ENCODE measurements around the gene SWI5. TPM values are rescaled to one million over a fixed set of nuclear protein-coding genes. Genes with fewer than 3 reads are reported as not detected.

Gene SWI5
- total and polyA plus RNA-seq, 7 donors: 18.0 to 35.7 (median 24.1) TPM

GRCh38 chr9:128285033-128285784 is 9.1 kb downstream of the SWI5 start:
- H3K27me3 ChIP-seq: no peaks in the 10 kb centered on the region
- H3K36me3 ChIP-seq: peaks cover 0 to 35% (median 11%) of the 10 kb centered on the region in 4 donors
- TF ChIP-seq POLR2AphosphoS5 (IDR thresholded peaks at IDR 0.05): no peak
- no peak for TF ChIP-seq EP300 (IDR thresholded peaks at IDR 0.05)
- TF ChIP-seq, protein P1, sequence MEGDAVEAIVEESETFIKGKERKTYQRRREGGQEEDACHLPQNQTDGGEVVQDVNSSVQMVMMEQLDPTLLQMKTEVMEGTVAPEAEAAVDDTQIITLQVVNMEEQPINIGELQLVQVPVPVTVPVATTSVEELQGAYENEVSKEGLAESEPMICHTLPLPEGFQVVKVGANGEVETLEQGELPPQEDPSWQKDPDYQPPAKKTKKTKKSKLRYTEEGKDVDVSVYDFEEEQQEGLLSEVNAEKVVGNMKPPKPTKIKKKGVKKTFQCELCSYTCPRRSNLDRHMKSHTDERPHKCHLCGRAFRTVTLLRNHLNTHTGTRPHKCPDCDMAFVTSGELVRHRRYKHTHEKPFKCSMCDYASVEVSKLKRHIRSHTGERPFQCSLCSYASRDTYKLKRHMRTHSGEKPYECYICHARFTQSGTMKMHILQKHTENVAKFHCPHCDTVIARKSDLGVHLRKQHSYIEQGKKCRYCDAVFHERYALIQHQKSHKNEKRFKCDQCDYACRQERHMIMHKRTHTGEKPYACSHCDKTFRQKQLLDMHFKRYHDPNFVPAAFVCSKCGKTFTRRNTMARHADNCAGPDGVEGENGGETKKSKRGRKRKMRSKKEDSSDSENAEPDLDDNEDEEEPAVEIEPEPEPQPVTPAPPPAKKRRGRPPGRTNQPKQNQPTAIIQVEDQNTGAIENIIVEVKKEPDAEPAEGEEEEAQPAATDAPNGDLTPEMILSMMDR (IDR thresholded peaks at IDR 0.05): no peak
- TF ChIP-seq POLR2A (IDR thresholded peaks at IDR 0.05): no peak
- H3K4me1 ChIP-seq: peaks cover 0 to 5% (median 0%) of the 10 kb centered on the region in 4 donors
- intact Hi-C loops (cut with DNase I): no loop called here
- H3K9me3 ChIP-seq: no peaks in the 10 kb centered on the region
- 90 to 96% methylated on average over 12 of the region's 12 CpGs for WGBS, 2 donors
- no peak overlapping the region for H3K27ac ChIP-seq
- no peak overlapping the region for H3K4me3 ChIP-seq
- no peak for DNase-seq

DNA sequence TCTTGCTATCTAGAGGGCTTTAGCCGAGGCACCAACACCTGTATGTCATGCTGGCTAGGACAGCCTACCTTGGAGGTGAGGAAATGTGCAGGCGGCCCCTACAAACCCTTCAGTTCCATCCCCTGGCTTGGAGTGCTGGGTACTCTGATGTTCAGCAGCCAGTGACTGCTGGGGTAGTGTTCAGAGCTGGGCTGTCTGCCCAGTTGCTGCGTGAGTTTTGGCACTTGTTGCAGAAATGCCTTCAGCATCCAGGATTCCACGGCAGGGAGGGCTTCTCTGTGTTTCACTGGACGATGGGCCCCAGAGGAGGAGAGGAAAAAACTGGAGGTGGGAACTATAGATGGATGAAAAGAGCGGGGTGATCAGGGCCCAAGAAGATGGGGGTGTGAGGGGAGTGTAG is 10.4 kb downstream of the SWI5 start:
- Histone ChIP-seq H3K27ac (no peak overlapping the region), H3K4me3 (no peak overlapping the region), H3K4me1 (peaks cover 0 to 5% (median 0%) of the 10 kb centered on the region in 4 donors), H3K36me3 (peaks cover 0 to 35% (median 11%) of the 10 kb centered on the region in 4 donors), H3K9me3 (no peaks in the 10 kb centered on the region), H3K27me3 (no peaks in the 10 kb centered on the region)
- intact Hi-C loops (cut with DNase I): no loop called here
- DNase-seq: no peak
- TF ChIP-seq POLR2AphosphoS5 (IDR thresholded peaks at IDR 0.05) (no peak), EP300 (IDR thresholded peaks at IDR 0.05) (no peak), POLR2A (IDR thresholded peaks at IDR 0.05) (no peak)
- TF ChIP-seq, protein P1 (IDR thresholded peaks at IDR 0.05): no peak
- WGBS, 2 donors: 77 to 91% methylated on average over 6 of the region's 6 CpGs

- WGBS, 2 donors: 82 to 87% methylated on average over 11 of the region's 11 CpGs
- H3K27me3 ChIP-seq: no peaks in the 10 kb centered on the region
- peaks cover 0 to 35% (median 11%) of the 10 kb centered on the region in 4 donors for H3K36me3 ChIP-seq
- no peaks in the 10 kb centered on the region for H3K9me3 ChIP-seq
- intact Hi-C loops (cut with DNase I): no loop called here
- no peak for DNase-seq
- TF ChIP-seq POLR2AphosphoS5 (IDR thresholded peaks at IDR 0.05) (no peak), EP300 (IDR thresholded peaks at IDR 0.05) (no peak), POLR2A (IDR thresholded peaks at IDR 0.05) (no peak)
- TF ChIP-seq, protein P1 (IDR thresholded peaks at IDR 0.05): no peak
- H3K4me3 ChIP-seq: no peak overlapping the region
- no peak overlapping the region for H3K27ac ChIP-seq
- peaks cover 0 to 5% (median 0%) of the 10 kb centered on the region in 4 donors for H3K4me1 ChIP-seq
Observed at GRCh38 chr9:128288273-128289004, 12.4 kb downstream of the SWI5 start.

GRCh38 chr9:128292009-128292408 is 15.9 kb downstream of the SWI5 start:
- H3K27me3 ChIP-seq: no peaks in the 10 kb centered on the region
- DNase-seq: no peak
- 85 to 87% methylated on average over 3 of the region's 3 CpGs for WGBS, 2 donors
- no peak overlapping the region for H3K4me3 ChIP-seq
- intact Hi-C loops (cut with DNase I): no loop called here
- H3K4me1 ChIP-seq: no peaks in the 10 kb centered on the region
- no peak overlapping the region for H3K27ac ChIP-seq
- H3K36me3 ChIP-seq: peaks cover 0 to 18% (median 5%) of the 10 kb centered on the region in 4 donors
- TF ChIP-seq POLR2A (IDR thresholded peaks at IDR 0.05) (no peak), POLR2AphosphoS5 (IDR thresholded peaks at IDR 0.05) (no peak), EP300 (IDR thresholded peaks at IDR 0.05) (no peak)
- TF ChIP-seq, protein P1 (IDR thresholded peaks at IDR 0.05): no peak
- no peaks in the 10 kb centered on the region for H3K9me3 ChIP-seq
